ENCODE data around the gene SPTLC3. TPM values are rescaled to one million over a fixed set of nuclear protein-coding genes. Genes with fewer than 3 reads are reported as not detected.
A peak's percentile ranks its signal among the peaks of the same experiment; 100 is the strongest.

Gene SPTLC3
- total and polyA plus RNA-seq, 2 of the 13 experiments (the other 11 are each of a cell fraction or from before 2014, with no cell fraction given), result 20.5 to 95.6 TPM

DNA sequence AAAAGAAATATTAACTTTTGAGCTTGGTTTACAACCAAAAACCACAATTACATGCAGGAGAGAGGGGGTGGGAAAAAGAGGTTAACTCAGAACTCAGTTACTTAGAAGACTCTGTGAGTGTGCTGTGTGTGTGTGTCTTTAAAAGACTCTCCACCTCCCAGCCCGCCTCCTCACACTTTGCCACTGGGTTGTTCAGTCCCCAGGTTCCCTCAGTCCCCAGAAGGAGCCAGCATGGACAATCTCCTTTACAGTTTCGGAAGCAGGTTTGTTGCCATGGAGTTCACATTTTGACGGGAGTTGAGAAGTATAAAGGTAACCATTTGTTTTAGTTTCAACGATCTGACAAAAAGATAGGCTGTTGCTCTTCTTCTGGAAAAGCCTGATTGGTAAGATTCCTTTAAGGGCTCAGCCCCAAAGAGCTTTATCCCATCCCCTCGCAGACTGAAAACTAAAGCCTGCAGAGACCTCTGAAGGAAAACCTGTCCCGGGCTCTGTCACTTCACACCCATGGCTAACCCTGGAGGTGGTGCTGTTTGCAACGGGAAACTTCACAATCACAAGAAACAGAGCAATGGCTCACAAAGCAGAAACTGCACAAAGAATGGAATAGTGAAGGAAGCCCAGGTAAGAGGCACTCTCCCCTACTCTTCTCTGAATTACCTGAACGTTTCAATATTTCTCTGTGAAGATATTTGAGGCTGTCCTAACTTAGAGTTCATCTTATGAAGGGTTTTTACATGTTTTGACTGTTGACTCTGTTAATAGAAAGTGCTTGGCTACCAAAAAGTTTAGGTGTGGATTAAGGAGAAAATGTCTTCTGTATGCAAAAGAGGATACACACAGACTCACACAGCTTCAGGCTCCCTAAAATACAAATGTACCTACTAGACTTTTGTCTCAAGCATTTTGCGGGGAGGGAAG lies at the start of gene SPTLC3 (continued):
- TF ChIP-seq, protein P1, sequence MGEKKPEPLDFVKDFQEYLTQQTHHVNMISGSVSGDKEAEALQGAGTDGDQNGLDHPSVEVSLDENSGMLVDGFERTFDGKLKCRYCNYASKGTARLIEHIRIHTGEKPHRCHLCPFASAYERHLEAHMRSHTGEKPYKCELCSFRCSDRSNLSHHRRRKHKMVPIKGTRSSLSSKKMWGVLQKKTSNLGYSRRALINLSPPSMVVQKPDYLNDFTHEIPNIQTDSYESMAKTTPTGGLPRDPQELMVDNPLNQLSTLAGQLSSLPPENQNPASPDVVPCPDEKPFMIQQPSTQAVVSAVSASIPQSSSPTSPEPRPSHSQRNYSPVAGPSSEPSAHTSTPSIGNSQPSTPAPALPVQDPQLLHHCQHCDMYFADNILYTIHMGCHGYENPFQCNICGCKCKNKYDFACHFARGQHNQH (CRISPR knock-in tag; IDR thresholded peaks at IDR 0.05), result peak; percentile 50; the same call in 1 of the 2 replicates
- no peak for TF ChIP-seq ELF4 (CRISPR knock-in tag; IDR thresholded peaks at IDR 0.05; ENCODE audit: borderline replicate concordance)
- TF ChIP-seq NR2F1 (CRISPR knock-in tag; IDR thresholded peaks at IDR 0.05), result 0 out of 4 replicates have a peak, but pooled peaks of 1 of the 2 experiments have one; percentile 13
- TF ChIP-seq ZNF441 (CRISPR knock-in tag; IDR thresholded peaks at IDR 0.05; ENCODE audit: borderline replicate concordance), result peak; percentile 43; the same call in 1 of the 2 replicates
- TF ChIP-seq AKAP8 (CRISPR knock-in tag; IDR thresholded peaks at IDR 0.05), result 0 out of 2 replicates have a peak, but pooled peaks have one; percentile 36
- TF ChIP-seq, protein P2, sequence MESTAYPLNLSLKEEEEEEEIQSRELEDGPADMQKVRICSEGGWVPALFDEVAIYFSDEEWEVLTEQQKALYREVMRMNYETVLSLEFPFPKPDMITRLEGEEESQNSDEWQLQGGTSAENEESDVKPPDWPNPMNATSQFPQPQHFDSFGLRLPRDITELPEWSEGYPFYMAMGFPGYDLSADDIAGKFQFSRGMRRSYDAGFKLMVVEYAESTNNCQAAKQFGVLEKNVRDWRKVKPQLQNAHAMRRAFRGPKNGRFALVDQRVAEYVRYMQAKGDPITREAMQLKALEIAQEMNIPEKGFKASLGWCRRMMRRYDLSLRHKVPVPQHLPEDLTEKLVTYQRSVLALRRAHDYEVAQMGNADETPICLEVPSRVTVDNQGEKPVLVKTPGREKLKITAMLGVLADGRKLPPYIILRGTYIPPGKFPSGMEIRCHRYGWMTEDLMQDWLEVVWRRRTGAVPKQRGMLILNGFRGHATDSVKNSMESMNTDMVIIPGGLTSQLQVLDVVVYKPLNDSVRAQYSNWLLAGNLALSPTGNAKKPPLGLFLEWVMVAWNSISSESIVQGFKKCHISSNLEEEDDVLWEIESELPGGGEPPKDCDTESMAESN (CRISPR knock-in tag; conservative IDR thresholded peaks at IDR 0.05), result 0 out of 2 replicates have a peak, but pooled peaks have one; percentile 3
- TF ChIP-seq POLR2G (IDR thresholded peaks at IDR 0.05; ENCODE audit: low read depth, low read length), result peak; percentile 81
- TF ChIP-seq ZKSCAN8 (CRISPR knock-in tag; IDR thresholded peaks at IDR 0.05; ENCODE audit: borderline replicate concordance), result peak; percentile 54; the same call in 1 of the 2 replicates
- no peak for TF ChIP-seq TCF12 (IDR thresholded peaks at IDR 0.05)
- no peak for TF ChIP-seq TCF12 (CRISPR knock-in tag; IDR thresholded peaks at IDR 0.05)
- TF ChIP-seq MIXL1 (CRISPR knock-in tag; IDR thresholded peaks at IDR 0.05), result 0 out of 2 replicates have a peak, but pooled peaks have one; percentile 10
- TF ChIP-seq MIER3 (CRISPR knock-in tag; IDR thresholded peaks at IDR 0.05; ENCODE audit: borderline replicate concordance), result no peak
- 0 out of 2 replicates have a peak, but pooled peaks have one; percentile 19 for TF ChIP-seq YEATS4 (CRISPR knock-in tag; IDR thresholded peaks at IDR 0.05; ENCODE audit: borderline replicate concordance)
- peak; percentile 58; the same call in 1 of the 2 replicates for TF ChIP-seq ZNF619 (CRISPR knock-in tag; IDR thresholded peaks at IDR 0.05)
- no peak for TF ChIP-seq FOXJ3 (CRISPR knock-in tag; IDR thresholded peaks at IDR 0.05; ENCODE audit: borderline replicate concordance)
- peak; percentile 70; the same call in 1 of the 2 replicates for TF ChIP-seq ZMAT3 (CRISPR knock-in tag; conservative IDR thresholded peaks at IDR 0.05)
- TF ChIP-seq HDAC1 (CRISPR knock-in tag; IDR thresholded peaks at IDR 0.05), result 0 out of 2 replicates have a peak, but pooled peaks have one; percentile 46
- TF ChIP-seq SRSF1 (optimal IDR thresholded peaks at IDR 0.05; ENCODE audit: low read depth, low read length), result no peak
- TF ChIP-seq ZSCAN31 (CRISPR knock-in tag; IDR thresholded peaks at IDR 0.05; ENCODE audit: low read depth), result 0 out of 2 replicates have a peak, but pooled peaks have one; percentile 30
- peak; percentile 44; the same call in 1 of the 2 replicates for TF ChIP-seq ZNF605 (CRISPR knock-in tag; IDR thresholded peaks at IDR 0.05)
- TF ChIP-seq ZNF331 (CRISPR knock-in tag; IDR thresholded peaks at IDR 0.05), result peak; percentile 41; the same call in 1 of the 2 replicates
- TF ChIP-seq DMAP1 (CRISPR knock-in tag; IDR thresholded peaks at IDR 0.05), result 0 out of 2 replicates have a peak, but pooled peaks have one; percentile 13
- no peak for TF ChIP-seq ZNF562 (CRISPR knock-in tag; IDR thresholded peaks at IDR 0.05; ENCODE audit: borderline replicate concordance)
- TF ChIP-seq STAG1 (CRISPR knock-in tag; IDR thresholded peaks at IDR 0.05), result peak; percentile 56
- peak; percentile 37; the same call in 1 of the 2 replicates for TF ChIP-seq RAD21 (CRISPR knock-in tag; IDR thresholded peaks at IDR 0.05)
- TF ChIP-seq ZNF33A (CRISPR knock-in tag; IDR thresholded peaks at IDR 0.05; ENCODE audit: borderline replicate concordance), result no peak
- no peak for TF ChIP-seq KLF12 (CRISPR knock-in tag; IDR thresholded peaks at IDR 0.05; ENCODE audit: borderline replicate concordance)
- 0 out of 2 replicates have a peak, but pooled peaks have one; percentile 73 for TF ChIP-seq ZSCAN30 (CRISPR knock-in tag; IDR thresholded peaks at IDR 0.05)
